Measurements from ENCODE around the gene IRF2.

GRCh38 chr4:184409911-184410692, 64.2 kb downstream of the IRF2 start:
- TF ChIP-seq POLR2A (IDR thresholded peaks at IDR 0.05; ENCODE audit: low read depth, low read length) (no peak), POLR2AphosphoS5 (IDR thresholded peaks at IDR 0.05; ENCODE audit: low read depth, low read length) (no peak), TAF1 (IDR thresholded peaks at IDR 0.05; ENCODE audit: low read depth, low read length) (no peak)

Measured in GM12891 (cell line).